OCI-LY3 (cell line): Measurements from ENCODE around the gene NCR3LG1.

Experiments used
- H2AFZ ChIP-seq: fragments of 200-600, 300-600 bp; shearing (Covaris generic); 2 replicates; pipeline ENCODE4 v1.6.0; 2014; ENCODE audit warnings: antibody characterized with exemption, low read depth, low read length
- H3K27ac ChIP-seq: fragments of 200-600, 300-600 bp; sonication (generic); 2 replicates; pipeline ENCODE4 v1.5.1; 2014; ENCODE audit warnings: mild to moderate bottlenecking, low read length, moderate library complexity, mixed read lengths
- H3K27me3 ChIP-seq: fragments of 200-600, 300-600 bp; sonication (generic); 2 replicates; pipeline ENCODE4 v1.6.1; 2014; ENCODE audit warnings: low read depth, low read length, mixed read lengths
- H3K36me3 ChIP-seq: fragments of 200-600, 300-600 bp; sonication (generic); replicated peaks from 2 replicates; pipeline ENCODE3; 2014; ENCODE audit warnings: low read depth, low read length, mixed read lengths
- H3K4me1 ChIP-seq: fragments of 300-600, 200-600 bp; sonication (generic); 2 replicates; pipeline ENCODE4 v1.6.1; 2014; ENCODE audit warnings: low read length, mixed read lengths
- H3K4me2 ChIP-seq: fragments of 200-600, 300-600 bp; sonication (generic); 2 replicates; pipeline ENCODE4 v1.6.1; 2014; ENCODE audit warnings: low read length, mixed read lengths
- H3K4me3 ChIP-seq: fragments of 300-600, 200-600 bp; sonication (generic); 2 replicates; pipeline ENCODE4 v1.5.1; 2014; ENCODE audit warnings: antibody characterized with exemption, mild to moderate bottlenecking, low read length, moderate library complexity
- H3K79me2 ChIP-seq: fragments of 300-600, 200-600 bp; shearing (Covaris generic); 2 replicates; pipeline ENCODE4 v1.6.1; 2014; ENCODE audit warnings: mild to moderate bottlenecking, low read length, mixed read lengths
- H3K9ac ChIP-seq: fragments of 300-600, 200-600 bp; shearing (Covaris generic); 2 replicates; pipeline ENCODE4 v1.6.0; 2014; ENCODE audit warnings: mild to moderate bottlenecking, low read length, moderate library complexity
- H3K9me3 ChIP-seq: fragments of 200-600, 300-600 bp; shearing (Covaris generic); 2 replicates; pipeline ENCODE4 v1.6.1; 2014; ENCODE audit warnings: low read length, mixed read lengths; ENCODE audit not compliant: insufficient read depth
- H4K20me1 ChIP-seq: fragments of 200-600, 300-600 bp; sonication (generic); 2 replicates; pipeline ENCODE4 v1.6.1; 2016; ENCODE audit warnings: low read length, mixed read lengths; ENCODE audit not compliant: insufficient read depth
- CTCF ChIP-seq: fragments of 200-600, 300-600 bp; sonication (generic); IDR thresholded peaks from 2 replicates; pipeline ENCODE4 v1.5.1; 2014; ENCODE audit warnings: antibody characterized with exemption, low read length, low read depth
- EZH2phosphoT487 ChIP-seq: fragments of 200-600 bp; shearing (Covaris generic); IDR thresholded peaks from 2 replicates; pipeline ENCODE4 v1.6.1; 2018; ENCODE audit warnings: antibody characterized with exemption, mixed run types, low read depth

Gene NCR3LG1

GRCh38 chr11:17413414-17414316, 62.1 kb downstream of the NCR3LG1 start:
- Histone ChIP-seq H3K27ac (no peak overlapping the region), H3K9me3 (no peaks in the 10 kb centered on the region), H3K4me1 (no peaks in the 10 kb centered on the region), H3K36me3 (no peaks in the 10 kb centered on the region), H3K4me2 (no peak overlapping the region), H4K20me1 (no peaks in the 10 kb centered on the region), H3K79me2 (no peaks in the 10 kb centered on the region), H2AFZ (no peak overlapping the region), H3K27me3 (peaks cover 30% of the 10 kb centered on the region), H3K4me3 (no peak overlapping the region), H3K9ac (no peak overlapping the region)
- TF ChIP-seq EZH2phosphoT487 = no peak
- TF ChIP-seq CTCF = no peak

GRCh38 chr11:17414317-17414737, 62.7 kb downstream of the NCR3LG1 start:
- TF ChIP-seq CTCF = no peak
- TF ChIP-seq EZH2phosphoT487 = no peak
- Histone ChIP-seq H3K9ac (no peak overlapping the region), H4K20me1 (no peaks in the 10 kb centered on the region), H3K4me1 (no peaks in the 10 kb centered on the region), H3K4me2 (no peak overlapping the region), H3K27me3 (peaks cover 37% of the 10 kb centered on the region), H2AFZ (no peak overlapping the region), H3K4me3 (no peak overlapping the region), H3K79me2 (no peaks in the 10 kb centered on the region), H3K27ac (no peak overlapping the region), H3K9me3 (no peaks in the 10 kb centered on the region), H3K36me3 (no peaks in the 10 kb centered on the region)

- TF ChIP-seq CTCF (no peak), EZH2phosphoT487 (no peak)
- no peak overlapping the region for H3K9ac ChIP-seq
- no peak overlapping the region for H2AFZ ChIP-seq
- H3K9me3 ChIP-seq = no peaks in the 10 kb centered on the region
- no peak overlapping the region for H3K4me2 ChIP-seq
- H4K20me1 ChIP-seq = no peaks in the 10 kb centered on the region
- H3K4me1 ChIP-seq = no peaks in the 10 kb centered on the region
- H3K79me2 ChIP-seq = no peaks in the 10 kb centered on the region
- no peaks in the 10 kb centered on the region for H3K36me3 ChIP-seq
- no peak overlapping the region for H3K4me3 ChIP-seq
- peaks cover 43% of the 10 kb centered on the region for H3K27me3 ChIP-seq
- H3K27ac ChIP-seq = no peak overlapping the region
Observed at GRCh38 chr11:17414992-17415391, 63.4 kb downstream of the NCR3LG1 start.

- Histone ChIP-seq H3K4me1 (no peaks in the 10 kb centered on the region), H3K27ac (no peak overlapping the region), H2AFZ (no peak overlapping the region), H3K79me2 (no peaks in the 10 kb centered on the region), H3K27me3 (peaks cover 49% of the 10 kb centered on the region), H3K36me3 (no peaks in the 10 kb centered on the region), H3K9me3 (no peaks in the 10 kb centered on the region), H4K20me1 (no peaks in the 10 kb centered on the region), H3K4me3 (no peak overlapping the region), H3K9ac (no peak overlapping the region), H3K4me2 (no peak overlapping the region)
- TF ChIP-seq CTCF (no peak), EZH2phosphoT487 (no peak)
Observed at GRCh38 chr11:17415523-17416104, 64.0 kb downstream of the NCR3LG1 start.
